Astrocyte (in vitro differentiated cells and primary cell): Measurements from ENCODE around the gene TPM2. TPM values are rescaled to one million over a fixed set of nuclear protein-coding genes. Genes with fewer than 3 reads are reported as not detected.

Experiments used
- DNase-seq: peaks from one replicate; pipeline ENCODE4 v3.0.0-alpha.2; 2010; ENCODE audit warnings: low read depth
- FAIRE-seq: peaks from 2 replicates; lab custom pipeline; 2011; peaks lifted over from hg19 to GRCh38; lab: Jason Lieb, UNC
- H2AFZ ChIP-seq: 2 replicates; pipeline ENCODE4 v1.6.0; 2012; ENCODE audit warnings: low read depth, low read length, inconsistent platforms
- H3K27ac ChIP-seq: 2 replicates; pipeline ENCODE4 v1.5.1; 2011; ENCODE audit warnings: low read depth, low read length, inconsistent platforms
- H3K27me3 ChIP-seq: 2 replicates; pipeline ENCODE4 v1.6.0; 2011; ENCODE audit warnings: low read length, inconsistent platforms; ENCODE audit not compliant: insufficient read depth
- H3K36me3 ChIP-seq: 2 replicates; pipeline ENCODE4 v1.5.1; 2011; ENCODE audit warnings: low read length, inconsistent platforms; ENCODE audit not compliant: insufficient read depth
- H3K4me1 ChIP-seq: 2 replicates; pipeline ENCODE4 v1.5.1; 2011; ENCODE audit warnings: low read length, inconsistent platforms; ENCODE audit not compliant: insufficient read depth
- H3K4me2 ChIP-seq: 2 replicates; pipeline ENCODE4 v1.6.0; 2012; ENCODE audit warnings: low read length, inconsistent platforms
- H3K4me3 ChIP-seq: 2 replicates; pipeline ENCODE4 v1.5.1; 2011; ENCODE audit warnings: low read depth, mild to moderate bottlenecking, low read length, inconsistent platforms; ENCODE audit not compliant: insufficient read depth
- H3K79me2 ChIP-seq: 2 replicates; pipeline ENCODE4 v1.6.0; 2012; ENCODE audit warnings: mild to moderate bottlenecking, low read length, inconsistent platforms; ENCODE audit not compliant: insufficient read depth
- H3K9ac ChIP-seq: 2 replicates; pipeline ENCODE4 v1.6.0; 2012; ENCODE audit warnings: mild to moderate bottlenecking, low read length, inconsistent platforms
- H3K9me3 ChIP-seq: 2 replicates; pipeline ENCODE4 v1.5.1; 2012; ENCODE audit warnings: low read depth, mild to moderate bottlenecking, low read length, inconsistent platforms; ENCODE audit not compliant: insufficient read depth
- H4K20me1 ChIP-seq: 2 replicates; pipeline ENCODE4 v1.6.0; 2012; ENCODE audit warnings: low read length, inconsistent platforms; ENCODE audit not compliant: insufficient read depth
- H3K27ac Mint-ChIP-seq: one replicate; pipeline ENCODE4 v1.8.0; 2021; ENCODE audit warnings: mild to moderate bottlenecking, mixed read lengths; ENCODE audit not compliant: unreplicated experiment
- H3K27me3 Mint-ChIP-seq: one replicate; pipeline ENCODE4 v1.8.0; 2021; ENCODE audit warnings: low read depth, mixed read lengths; ENCODE audit not compliant: unreplicated experiment
- H3K36me3 Mint-ChIP-seq: one replicate; pipeline ENCODE4 v1.8.0; 2021; ENCODE audit warnings: low read depth, mixed read lengths; ENCODE audit not compliant: unreplicated experiment
- H3K4me1 Mint-ChIP-seq: one replicate; pipeline ENCODE4 v1.8.0; 2021; ENCODE audit warnings: low read depth, mixed read lengths; ENCODE audit not compliant: unreplicated experiment
- H3K4me3 Mint-ChIP-seq: one replicate; pipeline ENCODE4 v1.8.0; 2021; ENCODE audit warnings: mild to moderate bottlenecking, moderate library complexity, mixed read lengths; ENCODE audit not compliant: unreplicated experiment
- H3K9me3 Mint-ChIP-seq: one replicate; pipeline ENCODE4 v1.8.0; 2021; ENCODE audit warnings: mild to moderate bottlenecking, mixed read lengths; ENCODE audit not compliant: unreplicated experiment
- EZH2 ChIP-seq: IDR thresholded peaks from 2 replicates; pipeline ENCODE4 v1.6.1; 2012; ENCODE audit warnings: mild to moderate bottlenecking, low read length, inconsistent platforms; ENCODE audit not compliant: insufficient read depth
- total RNA-seq: library from RNA; stranded (reverse); gene quantifications from 2 replicates; pipeline ENCODE4 v1.2.1, GENCODE V29; 2021
- TF ChIP-seq, protein P1 (sequence below): IDR thresholded peaks from 2 replicates; pipeline ENCODE4 v1.5.1; 2011; ENCODE audit warnings: low read depth, mild to moderate bottlenecking, inconsistent platforms, low read length, moderate library complexity; ENCODE audit not compliant: insufficient read depth

TPM2 gene
- total RNA-seq, 1 donor from 2014 or later: 2,001 TPM

DNA sequence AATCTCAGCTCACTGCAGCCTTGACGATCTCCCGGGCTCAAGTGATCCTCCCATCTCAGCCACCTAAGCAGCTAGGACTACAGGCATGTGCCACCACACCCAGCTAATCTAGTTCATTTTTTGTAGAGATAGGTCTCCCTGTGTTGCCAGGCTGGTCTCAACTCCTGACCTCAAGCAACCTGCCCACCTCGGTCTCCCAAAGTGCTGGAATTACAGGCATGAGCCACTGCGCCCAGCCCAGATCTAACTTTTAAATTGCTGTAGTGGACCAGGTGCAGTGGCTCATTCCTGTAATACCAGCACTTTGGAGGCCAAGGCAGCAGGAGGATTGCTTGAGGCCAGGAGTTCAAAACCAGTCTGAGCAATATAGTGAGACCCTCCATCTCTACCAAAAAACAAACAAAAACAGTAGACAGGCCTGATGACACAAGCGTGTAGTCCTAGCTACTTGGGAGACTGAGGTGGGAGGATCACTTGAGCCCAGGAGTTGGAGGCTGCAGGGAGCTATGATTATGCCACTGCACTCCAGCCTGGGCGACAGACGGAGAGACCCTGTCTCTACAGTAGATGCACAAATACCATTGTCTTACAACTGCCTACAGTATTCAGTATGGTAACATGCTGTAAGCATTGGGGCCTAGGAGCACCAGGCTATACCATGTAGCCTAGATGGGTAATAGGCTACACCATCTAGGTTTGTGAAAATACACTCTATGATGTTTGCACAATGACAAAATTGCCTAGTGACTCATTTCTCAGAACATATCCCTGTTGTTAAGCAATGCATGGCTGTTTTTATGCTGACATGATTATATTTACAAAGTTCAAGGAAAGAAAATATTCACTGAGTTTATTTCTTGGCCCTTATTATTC, 37.5 kb downstream of the TPM2 start:
- no peaks in the 10 kb centered on the region for H3K36me3 Mint-ChIP-seq
- no peak overlapping the region for H3K4me3 Mint-ChIP-seq
- Histone ChIP-seq H3K27ac (no peak overlapping the region), H3K79me2 (no peaks in the 10 kb centered on the region), H3K4me3 (no peak overlapping the region), H3K36me3 (no peaks in the 10 kb centered on the region), H3K9ac (no peak overlapping the region), H3K27me3 (no peaks in the 10 kb centered on the region), H3K4me2 (no peak overlapping the region), H3K4me1 (peaks cover 14% of the 10 kb centered on the region), H2AFZ (no peak overlapping the region), H4K20me1 (no peaks in the 10 kb centered on the region), H3K9me3 (no peaks in the 10 kb centered on the region)
- no peaks in the 10 kb centered on the region for H3K9me3 Mint-ChIP-seq
- TF ChIP-seq, protein P1, sequence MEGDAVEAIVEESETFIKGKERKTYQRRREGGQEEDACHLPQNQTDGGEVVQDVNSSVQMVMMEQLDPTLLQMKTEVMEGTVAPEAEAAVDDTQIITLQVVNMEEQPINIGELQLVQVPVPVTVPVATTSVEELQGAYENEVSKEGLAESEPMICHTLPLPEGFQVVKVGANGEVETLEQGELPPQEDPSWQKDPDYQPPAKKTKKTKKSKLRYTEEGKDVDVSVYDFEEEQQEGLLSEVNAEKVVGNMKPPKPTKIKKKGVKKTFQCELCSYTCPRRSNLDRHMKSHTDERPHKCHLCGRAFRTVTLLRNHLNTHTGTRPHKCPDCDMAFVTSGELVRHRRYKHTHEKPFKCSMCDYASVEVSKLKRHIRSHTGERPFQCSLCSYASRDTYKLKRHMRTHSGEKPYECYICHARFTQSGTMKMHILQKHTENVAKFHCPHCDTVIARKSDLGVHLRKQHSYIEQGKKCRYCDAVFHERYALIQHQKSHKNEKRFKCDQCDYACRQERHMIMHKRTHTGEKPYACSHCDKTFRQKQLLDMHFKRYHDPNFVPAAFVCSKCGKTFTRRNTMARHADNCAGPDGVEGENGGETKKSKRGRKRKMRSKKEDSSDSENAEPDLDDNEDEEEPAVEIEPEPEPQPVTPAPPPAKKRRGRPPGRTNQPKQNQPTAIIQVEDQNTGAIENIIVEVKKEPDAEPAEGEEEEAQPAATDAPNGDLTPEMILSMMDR: no peak
- no peak for TF ChIP-seq EZH2
- FAIRE-seq: peak; percentile 13
- DNase-seq: no peak
- H3K27ac Mint-ChIP-seq: no peak overlapping the region
- peaks cover 8% of the 10 kb centered on the region for H3K4me1 Mint-ChIP-seq
- H3K27me3 Mint-ChIP-seq: no peaks in the 10 kb centered on the region

DNA sequence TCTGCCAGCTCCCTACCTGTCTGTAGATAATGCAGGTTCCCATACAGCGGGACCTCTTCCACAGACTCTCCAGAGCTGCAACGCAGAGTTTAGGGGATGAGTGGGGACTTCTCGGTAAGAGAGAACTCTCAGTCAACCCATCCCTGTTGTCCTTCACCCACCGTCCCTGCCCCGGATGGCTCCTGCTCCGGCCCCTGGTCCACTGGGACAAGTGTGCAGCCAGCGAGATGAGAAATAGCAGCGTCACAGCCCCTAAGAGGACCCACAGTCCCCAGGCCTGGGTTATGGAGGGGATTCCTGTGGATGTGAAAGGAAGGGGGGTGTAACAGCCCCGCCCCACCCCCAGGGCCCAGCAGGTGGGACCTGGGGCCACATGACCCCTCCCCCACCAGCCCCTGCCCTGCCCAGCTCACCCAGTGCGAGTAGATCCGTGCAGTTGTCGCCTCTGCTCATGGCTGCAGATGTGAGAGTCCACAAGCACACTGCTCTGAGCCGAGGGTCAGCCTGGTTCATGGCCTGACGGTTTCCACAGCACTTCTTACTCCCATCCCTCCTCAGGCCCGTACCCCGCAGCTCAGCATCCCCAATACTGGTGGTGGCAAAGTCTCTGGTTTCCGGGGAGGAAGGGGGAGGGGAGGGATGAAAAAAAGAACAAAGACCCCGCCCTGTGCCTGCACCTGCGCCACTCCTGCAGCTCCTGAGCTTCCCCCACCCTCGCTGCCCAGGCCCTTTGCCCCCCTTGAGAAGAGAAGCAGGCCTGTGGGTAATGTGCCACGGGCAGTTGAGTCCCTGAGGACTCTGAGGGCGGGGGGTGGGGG, 39.2 kb downstream of the TPM2 start, which contains the start of gene SIT1:
Gene SIT1 (minus strand): TSS at position 591 of the 818 bp plus-strand sequence. CDS start 78 bp downstream, at position 513.
- no peak within 1 kb of the TSS for H3K4me3 Mint-ChIP-seq
- H3K36me3 Mint-ChIP-seq: no peaks in the 10 kb centered on the region
- Histone ChIP-seq H3K4me3 (no peak within 1 kb of the TSS), H4K20me1 (no peaks in the 10 kb centered on the region), H3K4me1 (peaks cover 16% of the 10 kb centered on the region), H3K27me3 (no peaks in the 10 kb centered on the region), H3K27ac (no peak within 1 kb of the TSS), H3K36me3 (no peaks in the 10 kb centered on the region), H3K9ac (no peak within 1 kb of the TSS), H3K79me2 (no peaks in the 10 kb centered on the region), H3K9me3 (no peaks in the 10 kb centered on the region), H2AFZ (peak within 1 kb of the TSS; percentile 41), H3K4me2 (peak within 1 kb of the TSS; percentile 62)
- DNase-seq (no peak), FAIRE-seq (no peak)
- peaks cover 11% of the 10 kb centered on the region for H3K4me1 Mint-ChIP-seq
- no peak within 1 kb of the TSS for H3K27ac Mint-ChIP-seq
- H3K9me3 Mint-ChIP-seq: no peaks in the 10 kb centered on the region
- H3K27me3 Mint-ChIP-seq: no peaks in the 10 kb centered on the region
- no peak for TF ChIP-seq EZH2
- TF ChIP-seq, protein P1: no peak
